Measurements from ENCODE around the gene CDH4.

CDH4 gene

GRCh38 chr20:61890210-61890609 lies 638.1 kb downstream of the CDH4 start:
- ChIA-PET CTCF (interaction anchor here (1.1 kb wide), 1 partner anchor 15 kb away, joined by 3 read pairs; no protein-coding TSS in a partner anchor), POLR2A (ENCODE audit: low non-redundant PET) (no interaction called here)
- H3K27ac ChIP-seq: no peak overlapping the region
- DNase-seq (ENCODE audit: low spot score): no peak
- TF ChIP-seq CTCF (conservative IDR thresholded peaks at IDR 0.05; ENCODE audit: low read depth): no peak

- H3K27ac ChIP-seq: no peak overlapping the region
- no peak for DNase-seq (ENCODE audit: low spot score)
- no peak for TF ChIP-seq CTCF (conservative IDR thresholded peaks at IDR 0.05; ENCODE audit: low read depth)
- CTCF ChIA-PET: interaction anchor here (1.1 kb wide), 1 partner anchor 17 kb away, joined by 3 read pairs; no protein-coding TSS in a partner anchor
- POLR2A ChIA-PET (ENCODE audit: low non-redundant PET): no interaction called here
Measured at GRCh38 chr20:61891476-61891875, 639.4 kb downstream of the CDH4 start.

GRCh38 chr20:61891916-61892649 lies 640.0 kb downstream of the CDH4 start:
- ChIA-PET CTCF (interaction anchor here (1.1 kb wide), 1 partner anchor 1958 kb away, joined by 3 read pairs; no protein-coding TSS in a partner anchor), POLR2A (ENCODE audit: low non-redundant PET) (no interaction called here)
- TF ChIP-seq CTCF (conservative IDR thresholded peaks at IDR 0.05; ENCODE audit: low read depth): no peak
- no peak overlapping the region for H3K27ac ChIP-seq
- no peak for DNase-seq (ENCODE audit: low spot score)

GRCh38 chr20:61895016-61895415 lies 643.0 kb downstream of the CDH4 start:
- TF ChIP-seq CTCF (conservative IDR thresholded peaks at IDR 0.05; ENCODE audit: low read depth): no peak
- DNase-seq (ENCODE audit: low spot score): no peak
- CTCF ChIA-PET: no interaction called here
- no peak overlapping the region for H3K27ac ChIP-seq
- POLR2A ChIA-PET (ENCODE audit: low non-redundant PET): no interaction called here

- no peak for DNase-seq (ENCODE audit: low spot score)
- H3K27ac ChIP-seq: no peak overlapping the region
- ChIA-PET CTCF (interaction anchor here (0.6 to 1.4 kb wide), 13 partner anchors 8 to 642 kb away, joined by 3 to 12 read pairs (median 4); no protein-coding TSS in a partner anchor), POLR2A (ENCODE audit: low non-redundant PET) (no interaction called here)
- no peak for TF ChIP-seq CTCF (conservative IDR thresholded peaks at IDR 0.05; ENCODE audit: low read depth)
Measured at GRCh38 chr20:61895686-61896057, 643.6 kb downstream of the CDH4 start.

GRCh38 chr20:61896058-61896961 lies 644.2 kb downstream of the CDH4 start:
- POLR2A ChIA-PET (ENCODE audit: low non-redundant PET): no interaction called here
- CTCF ChIA-PET: interaction anchor here (0.6 to 1.4 kb wide), 28 partner anchors 9 to 1788 kb away, joined by 3 to 12 read pairs (median 4); no protein-coding TSS in a partner anchor
- TF ChIP-seq CTCF (conservative IDR thresholded peaks at IDR 0.05; ENCODE audit: low read depth): peak; percentile 98
- peak; percentile 87 for DNase-seq (ENCODE audit: low spot score)
- no peak overlapping the region for H3K27ac ChIP-seq
